ENCODE measurements around the gene MYCBP2.

DNA sequence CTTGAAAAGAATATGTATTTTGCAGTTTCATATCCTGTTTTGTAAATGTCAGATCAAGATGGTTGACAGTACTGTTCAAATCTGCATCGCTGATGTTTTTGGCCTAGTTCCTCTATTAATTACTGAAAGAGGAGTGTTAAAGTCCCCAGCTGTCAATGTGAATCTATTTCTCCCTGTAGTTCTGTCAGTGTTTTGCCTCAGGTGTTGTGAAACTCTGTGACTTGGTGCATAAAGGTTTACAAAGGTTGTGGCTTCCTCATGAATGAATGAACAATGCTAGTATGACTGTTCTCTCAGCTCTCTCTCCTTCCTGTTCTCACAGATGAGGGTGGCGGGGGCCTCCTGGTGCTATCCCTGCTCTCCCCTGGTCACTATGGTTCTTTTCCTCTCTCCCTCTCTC, 142.4 kb downstream of the MYCBP2 start:
- TF ChIP-seq, protein P1, sequence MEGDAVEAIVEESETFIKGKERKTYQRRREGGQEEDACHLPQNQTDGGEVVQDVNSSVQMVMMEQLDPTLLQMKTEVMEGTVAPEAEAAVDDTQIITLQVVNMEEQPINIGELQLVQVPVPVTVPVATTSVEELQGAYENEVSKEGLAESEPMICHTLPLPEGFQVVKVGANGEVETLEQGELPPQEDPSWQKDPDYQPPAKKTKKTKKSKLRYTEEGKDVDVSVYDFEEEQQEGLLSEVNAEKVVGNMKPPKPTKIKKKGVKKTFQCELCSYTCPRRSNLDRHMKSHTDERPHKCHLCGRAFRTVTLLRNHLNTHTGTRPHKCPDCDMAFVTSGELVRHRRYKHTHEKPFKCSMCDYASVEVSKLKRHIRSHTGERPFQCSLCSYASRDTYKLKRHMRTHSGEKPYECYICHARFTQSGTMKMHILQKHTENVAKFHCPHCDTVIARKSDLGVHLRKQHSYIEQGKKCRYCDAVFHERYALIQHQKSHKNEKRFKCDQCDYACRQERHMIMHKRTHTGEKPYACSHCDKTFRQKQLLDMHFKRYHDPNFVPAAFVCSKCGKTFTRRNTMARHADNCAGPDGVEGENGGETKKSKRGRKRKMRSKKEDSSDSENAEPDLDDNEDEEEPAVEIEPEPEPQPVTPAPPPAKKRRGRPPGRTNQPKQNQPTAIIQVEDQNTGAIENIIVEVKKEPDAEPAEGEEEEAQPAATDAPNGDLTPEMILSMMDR (IDR thresholded peaks at IDR 0.05), result no peak
- no peak for TF ChIP-seq POLR2A (IDR thresholded peaks at IDR 0.05)
